Measurements from ENCODE around the gene SDK2. TPM values are rescaled to one million over a fixed set of nuclear protein-coding genes. Genes with fewer than 3 reads are reported as not detected.

SDK2 gene
- total RNA-seq, 1 experiment from 2014 or later, result 0.67 TPM

GRCh38 chr17:73437826-73438225 lies 206.4 kb downstream of the SDK2 start:
- intact Hi-C loops (cut with micrococcal nuclease; ENCODE audit: unreplicated experiment), result no loop called here
- H3K27me3 ChIP-seq (replicated peaks; ENCODE audit: insufficient read depth, low read depth, low read length, poor library complexity), result no peaks in the 10 kb centered on the region
- ChIA-PET CTCF (no interaction called here), POLR2A (ENCODE audit: low non-redundant PET) (no interaction called here)
- no peak overlapping the region for H3K4me3 ChIP-seq (ENCODE audit: low read depth, low read length, poor library complexity, severe bottlenecking)
- H3K9me3 ChIP-seq (ENCODE audit: low read depth, low read length, poor library complexity, severe bottlenecking), result no peaks in the 10 kb centered on the region
- no peak overlapping the region for H3K27ac ChIP-seq (ENCODE audit: low read depth, low read length, poor library complexity, severe bottlenecking)
- no peak for DNase-seq (ENCODE audit: low spot score)
- TF ChIP-seq CTCF (conservative IDR thresholded peaks at IDR 0.05; ENCODE audit: low read depth, low read length) (no peak), EZH2 (IDR thresholded peaks at IDR 0.05; ENCODE audit: borderline replicate concordance, low read depth, low read length, poor library complexity, severe bottlenecking) (no peak)
- H3K36me3 ChIP-seq (ENCODE audit: insufficient read depth, low read length, poor library complexity, severe bottlenecking), result no peaks in the 10 kb centered on the region
- no TSS peak for BruUV-seq (replicated peaks)
- H3K4me1 ChIP-seq (ENCODE audit: insufficient read depth, low read length, poor library complexity, severe bottlenecking), result peaks cover 14% of the 10 kb centered on the region

GRCh38 chr17:73436954-73437353 lies 207.3 kb downstream of the SDK2 start:
- POLR2A ChIA-PET (ENCODE audit: low non-redundant PET), result no interaction called here
- peaks cover 14% of the 10 kb centered on the region for H3K4me1 ChIP-seq (ENCODE audit: insufficient read depth, low read length, poor library complexity, severe bottlenecking)
- TF ChIP-seq EZH2 (IDR thresholded peaks at IDR 0.05; ENCODE audit: borderline replicate concordance, low read depth, low read length, poor library complexity, severe bottlenecking), result no peak
- TF ChIP-seq CTCF (conservative IDR thresholded peaks at IDR 0.05; ENCODE audit: low read depth, low read length), result no peak
- H3K27me3 ChIP-seq (replicated peaks; ENCODE audit: insufficient read depth, low read depth, low read length, poor library complexity), result no peaks in the 10 kb centered on the region
- BruUV-seq (replicated peaks), result no TSS peak
- no peak overlapping the region for H3K27ac ChIP-seq (ENCODE audit: low read depth, low read length, poor library complexity, severe bottlenecking)
- no peak overlapping the region for H3K4me3 ChIP-seq (ENCODE audit: low read depth, low read length, poor library complexity, severe bottlenecking)
- CTCF ChIA-PET, result no interaction called here
- no peaks in the 10 kb centered on the region for H3K9me3 ChIP-seq (ENCODE audit: low read depth, low read length, poor library complexity, severe bottlenecking)
- intact Hi-C loops (cut with micrococcal nuclease; ENCODE audit: unreplicated experiment), result no loop called here
- no peaks in the 10 kb centered on the region for H3K36me3 ChIP-seq (ENCODE audit: insufficient read depth, low read length, poor library complexity, severe bottlenecking)
- DNase-seq (ENCODE audit: low spot score), result peak; percentile 91

- CTCF ChIA-PET, result no interaction called here
These were observed 208.8 kb downstream of the SDK2 start for GRCh38 chr17:73435412-73435811.

More at GRCh38 chr17:73435412-73435811, 208.8 kb downstream of the SDK2 start:
- H3K27me3 ChIP-seq (replicated peaks; ENCODE audit: insufficient read depth, low read depth, low read length, poor library complexity), result no peaks in the 10 kb centered on the region
- peaks cover 25% of the 10 kb centered on the region for H3K4me1 ChIP-seq (ENCODE audit: insufficient read depth, low read length, poor library complexity, severe bottlenecking)
- no peak for DNase-seq (ENCODE audit: low spot score)
- no TSS peak for BruUV-seq (replicated peaks)
- no peaks in the 10 kb centered on the region for H3K36me3 ChIP-seq (ENCODE audit: insufficient read depth, low read length, poor library complexity, severe bottlenecking)
- intact Hi-C loops (cut with micrococcal nuclease; ENCODE audit: unreplicated experiment), result no loop called here
- no peak overlapping the region for H3K4me3 ChIP-seq (ENCODE audit: low read depth, low read length, poor library complexity, severe bottlenecking)
- no peak overlapping the region for H3K27ac ChIP-seq (ENCODE audit: low read depth, low read length, poor library complexity, severe bottlenecking)
- TF ChIP-seq EZH2 (IDR thresholded peaks at IDR 0.05; ENCODE audit: borderline replicate concordance, low read depth, low read length, poor library complexity, severe bottlenecking) (no peak), CTCF (conservative IDR thresholded peaks at IDR 0.05; ENCODE audit: low read depth, low read length) (no peak)
- POLR2A ChIA-PET (ENCODE audit: low non-redundant PET), result no interaction called here
- no peaks in the 10 kb centered on the region for H3K9me3 ChIP-seq (ENCODE audit: low read depth, low read length, poor library complexity, severe bottlenecking)
